ENCODE results near the gene NLN.
"Not testable (repeated sequence)": the region's sequence is repeated elsewhere in the genome, so short reads cannot be mapped to it uniquely, and the experiment has no call there.

NLN gene

GRCh38 chr5:65800775-65801174 lies 78.8 kb downstream of the NLN start:
- no peak overlapping the region for H3K4me3 ChIP-seq (ENCODE audit: control insufficient read depth, low read depth, low read length)
- no peak for DNase-seq (ENCODE audit: low read depth)
- no peak for TF ChIP-seq CTCF (conservative IDR thresholded peaks at IDR 0.05; ENCODE audit: control insufficient read depth, insufficient read depth, low read depth, low read length)

- H3K4me3 ChIP-seq (ENCODE audit: control insufficient read depth, low read depth, low read length): no peak overlapping the region
- TF ChIP-seq CTCF (conservative IDR thresholded peaks at IDR 0.05; ENCODE audit: control insufficient read depth, insufficient read depth, low read depth, low read length): no peak
- DNase-seq (ENCODE audit: low read depth): peak; percentile 43
Measured at GRCh38 chr5:65801352-65801783, 79.4 kb downstream of the NLN start.

GRCh38 chr5:65802080-65802479 lies 80.1 kb downstream of the NLN start:
- no peak for TF ChIP-seq CTCF (conservative IDR thresholded peaks at IDR 0.05; ENCODE audit: control insufficient read depth, insufficient read depth, low read depth, low read length)
- H3K4me3 ChIP-seq (ENCODE audit: control insufficient read depth, low read depth, low read length): no peak overlapping the region
- no peak for DNase-seq (ENCODE audit: low read depth)

- TF ChIP-seq CTCF (conservative IDR thresholded peaks at IDR 0.05; ENCODE audit: control insufficient read depth, insufficient read depth, low read depth, low read length): no peak
- H3K4me3 ChIP-seq (ENCODE audit: control insufficient read depth, low read depth, low read length): no peak overlapping the region
- DNase-seq (ENCODE audit: low read depth): no peak
Measured at GRCh38 chr5:65802820-65803219, 80.8 kb downstream of the NLN start.

GRCh38 chr5:65803699-65804391 lies 81.8 kb downstream of the NLN start:
- DNase-seq (ENCODE audit: low read depth): no peak
- no peak overlapping the region for H3K4me3 ChIP-seq (ENCODE audit: control insufficient read depth, low read depth, low read length)
- TF ChIP-seq CTCF (conservative IDR thresholded peaks at IDR 0.05; ENCODE audit: control insufficient read depth, insufficient read depth, low read depth, low read length): no peak

GRCh38 chr5:65805089-65805488 lies 83.1 kb downstream of the NLN start:
- H3K4me3 ChIP-seq (ENCODE audit: control insufficient read depth, low read depth, low read length): no peak overlapping the region
- DNase-seq (ENCODE audit: low read depth): no peak
- TF ChIP-seq CTCF (conservative IDR thresholded peaks at IDR 0.05; ENCODE audit: control insufficient read depth, insufficient read depth, low read depth, low read length): no peak

GRCh38 chr5:65807494-65807893 lies 85.5 kb downstream of the NLN start:
- not testable (repeated sequence) for DNase-seq (ENCODE audit: low read depth); H3K4me3 ChIP-seq (ENCODE audit: control insufficient read depth, low read depth, low read length)
